SK-N-SH (cell line): ENCODE results near the gene SLFN14. TPM values are rescaled to one million over a fixed set of nuclear protein-coding genes. Genes with fewer than 3 reads are reported as not detected.
A peak's percentile ranks its signal among the peaks of the same experiment; 100 is the strongest.

Source experiments
- CTCF ChIA-PET: fragments of 300-600, 350-600 bp; formaldehyde crosslinking; extraction: SDS; loops from one replicate; lab custom pipeline; 2021; lab: Yijun Ruan, JAX
- POLR2A ChIA-PET: fragments of 350-600 bp; sonication (Branson Sonifier 250); formaldehyde crosslinking; extraction: SDS; loops from one replicate; lab custom pipeline; 2020; ENCODE audit warnings: antibody characterized with exemption, inconsistent platforms; lab: Yijun Ruan, JAX
- DNase-seq: peaks from one replicate; pipeline ENCODE4 v3.0.0; 2012
- H2AFZ ChIP-seq: fragments of 200-600 bp; sonication (generic); 2 replicates; pipeline ENCODE4 v1.8.1; 2016; ENCODE audit warnings: antibody characterized with exemption, mild to moderate bottlenecking, low read depth
- H3F3A ChIP-seq: fragments of 200-600 bp; sonication (generic); replicated peaks from 2 replicates; pipeline ENCODE3; 2016; ENCODE audit warnings: antibody characterized with exemption, mild to moderate bottlenecking; ENCODE audit not compliant: insufficient read depth
- H3K27ac ChIP-seq, 2 experiments: fragments of 200-500 bp in 1 of 2; fragments of 200-600 bp in 1 of 2; sonication (Bioruptor generic) in 1 of 2; sonication (generic), shearing (Covaris generic) in 1 of 2; 2 replicates each; pipeline versions ENCODE4 v1.5.1 to v1.6.1; 2014 to 2016; ENCODE audit warnings: low read depth in 2 of 2, inconsistent platforms in 1 of 2, low read length in 1 of 2, mild to moderate bottlenecking in 1 of 2, mixed read lengths in 1 of 2
- H3K27me3 ChIP-seq: fragments of 200-600 bp; sonication (generic), shearing (Covaris generic); 2 replicates; pipeline ENCODE4 v1.6.1; 2016; ENCODE audit warnings: mixed run types; ENCODE audit not compliant: insufficient read depth
- H3K36me3 ChIP-seq, 2 experiments: fragments of 200-500 bp in 1 of 2; fragments of 200-600 bp in 1 of 2; sonication (Bioruptor generic) in 1 of 2; sonication (generic) in 1 of 2; replicated peaks in 1 of 2; 2 replicates each; pipeline versions ENCODE3 to v1.5.1; 2014 to 2016; ENCODE audit warnings: low read length in 1 of 2, mild to moderate bottlenecking in 1 of 2; ENCODE audit not compliant: insufficient read depth in 2 of 2, control insufficient read depth in 1 of 2
- H3K4me1 ChIP-seq, 2 experiments: fragments of 200-500 bp in 1 of 2; fragments of 200-600 bp in 1 of 2; sonication (Bioruptor generic) in 1 of 2; sonication (generic), shearing (Covaris generic) in 1 of 2; 2 replicates each; pipeline versions ENCODE4 v1.5.1 to v1.6.1; 2014 to 2016; ENCODE audit warnings: low read depth in 1 of 2, low read length in 1 of 2, mixed run types in 1 of 2; ENCODE audit not compliant: insufficient read depth in 2 of 2, control insufficient read depth in 1 of 2
- H3K4me2 ChIP-seq: fragments of 200-600 bp; sonication (generic), shearing (Covaris generic); 2 replicates; pipeline ENCODE4 v1.6.1; 2017; ENCODE audit warnings: mixed run types
- H3K4me3 ChIP-seq, 2 experiments: fragments of 200-500 bp in 1 of 2; fragments of 200-600 bp in 1 of 2; sonication (Bioruptor generic) in 1 of 2; sonication (generic), shearing (Covaris generic) in 1 of 2; 2 replicates each; pipeline versions ENCODE4 v1.5.1 to v1.8.1; 2014 to 2016; ENCODE audit warnings: low read depth in 2 of 2, inconsistent platforms in 1 of 2, low read length in 1 of 2, mild to moderate bottlenecking in 1 of 2, mixed read lengths in 1 of 2, moderate library complexity in 1 of 2
- H3K79me2 ChIP-seq: fragments of 200-600 bp; sonication (generic); 2 replicates; pipeline ENCODE4 v1.8.1; 2017; ENCODE audit warnings: mild to moderate bottlenecking; ENCODE audit not compliant: insufficient read depth
- H3K9ac ChIP-seq: fragments of 200-600 bp; sonication (generic); 2 replicates; pipeline ENCODE4 v1.6.1; 2017; ENCODE audit warnings: mixed run types
- H3K9me2 ChIP-seq: fragments of 200-600 bp; sonication (generic); 2 replicates; pipeline ENCODE4 v1.6.1; 2017; ENCODE audit warnings: mixed run types
- H3K9me3 ChIP-seq: fragments of 200-600 bp; sonication (generic); 2 replicates; pipeline ENCODE4 v1.6.1; 2017; ENCODE audit warnings: mixed run types, mild to moderate bottlenecking, moderate library complexity
- H4K20me1 ChIP-seq: fragments of 200-600 bp; sonication (generic); 2 replicates; pipeline ENCODE4 v1.6.1; 2017; ENCODE audit warnings: mild to moderate bottlenecking, mixed run types; ENCODE audit not compliant: insufficient read depth
- CHD2 ChIP-seq: fragments of 150-350 bp; IDR thresholded peaks from 2 replicates; pipeline ENCODE4 v1.6.1; 2018; ENCODE audit warnings: low read length; ENCODE audit not compliant: partially characterized antibody
- CTCF ChIP-seq: fragments of 200-600 bp; sonication (generic); IDR thresholded peaks from 2 replicates; pipeline ENCODE4 v1.6.1; 2017; ENCODE audit warnings: antibody characterized with exemption, mild to moderate bottlenecking, moderate library complexity
- FOXJ3 ChIP-seq: sonication (generic); formaldehyde crosslinking; IDR thresholded peaks from 2 replicates; pipeline ENCODE4 v1.5.1; 2020; ENCODE audit warnings: mild to moderate bottlenecking, missing genetic modification reagents
- FOXM1 ChIP-seq: IDR thresholded peaks from 2 replicates; pipeline ENCODE4 v1.4.0; 2012; ENCODE audit warnings: low read depth, mild to moderate bottlenecking
- JUND ChIP-seq: IDR thresholded peaks from 2 replicates; pipeline ENCODE4 v1.4.0; 2012
- MAX ChIP-seq: IDR thresholded peaks from 2 replicates; pipeline ENCODE4 v1.4.0; 2012; ENCODE audit warnings: low read depth
- MEF2A ChIP-seq: IDR thresholded peaks from 2 replicates; pipeline ENCODE4 v1.4.0; 2012; ENCODE audit warnings: low read depth, borderline replicate concordance
- POLR2AphosphoS5 ChIP-seq: IDR thresholded peaks from 2 replicates; pipeline ENCODE4 v1.6.1; 2012; ENCODE audit warnings: low read depth, low read length
- RAD21 ChIP-seq: IDR thresholded peaks from 2 replicates; pipeline ENCODE4 v1.6.1; 2012; ENCODE audit warnings: mild to moderate bottlenecking, low read length
- RFX5 ChIP-seq: IDR thresholded peaks from 2 replicates; pipeline ENCODE4 v1.6.1; 2012; ENCODE audit warnings: mild to moderate bottlenecking, improper control_type of control experiment, low read length
- RXRA ChIP-seq: IDR thresholded peaks from 2 replicates; pipeline ENCODE4 v1.4.0; 2012; ENCODE audit warnings: low read depth, mild to moderate bottlenecking, borderline replicate concordance
- TAF1 ChIP-seq: IDR thresholded peaks from 2 replicates; pipeline ENCODE4 v1.6.1; 2012; ENCODE audit warnings: low read depth, mild to moderate bottlenecking, low read length, moderate library complexity, borderline replicate concordance
- TCF12 ChIP-seq: IDR thresholded peaks from 2 replicates; pipeline ENCODE4 v1.4.0; 2012
- USF2 ChIP-seq: fragments of 150-350 bp; IDR thresholded peaks from 2 replicates; pipeline ENCODE4 v1.6.1; 2017; ENCODE audit warnings: antibody characterized with exemption, low read length, low read depth, borderline replicate concordance
- ZBTB33 ChIP-seq: IDR thresholded peaks from 2 replicates; pipeline ENCODE4 v1.4.0; 2012; ENCODE audit warnings: low read depth, borderline replicate concordance
- WGBS: methylation state at CpG from one replicate; pipeline ENCODE4 v1.1.6; 2017; ENCODE audit warnings: low lambda C conversion rate; 5-methylcytosine and 5-hydroxymethylcytosine counted together
- polyA plus RNA-seq, 3 experiments: library from polyadenylated mRNA; depleted of rRNA; stranded (reverse); fragments of >200 nt; gene quantifications; 2 replicates each; pipeline ENCODE4 v1.2.3, GENCODE V29; 2012

SLFN14 gene
- polyA plus RNA-seq, 1 of the 3 experiments (the other 2 are of a cell fraction): not detected

- CTCF ChIA-PET: interaction anchor here (1.1 to 3.6 kb wide), 3 partner anchors 16 to 151 kb away, joined by 3 to 19 read pairs (median 4); no protein-coding TSS in a partner anchor
- TF ChIP-seq CTCF: peak; percentile 18; the same call in 1 of the 2 replicates
- TF ChIP-seq TCF12: no peak
- Histone ChIP-seq H3K36me3 (peaks cover 68 to 82% of the 10 kb centered on the region in 2 experiments), H3K27me3 (no peaks in the 10 kb centered on the region), H3K9me2 (no peaks in the 10 kb centered on the region), H3K9me3 (no peaks in the 10 kb centered on the region), H3K4me1 (no peaks in the 10 kb centered on the region), H3K4me3 (no peak overlapping the region), H3K27ac (no peak overlapping the region), H4K20me1 (peaks cover 37% of the 10 kb centered on the region), H3F3A (no peaks in the 10 kb centered on the region), H3K79me2 (peaks cover 94% of the 10 kb centered on the region), H2AFZ (no peak overlapping the region), H3K4me2 (no peak overlapping the region), H3K9ac (no peak overlapping the region)
- WGBS: 98% methylated on average over 37 of the region's 54 CpGs
- DNase-seq: peak; percentile 26
- POLR2A ChIA-PET: no interaction called here
These were observed 36.1 kb upstream of the SLFN14 start for GRCh38 chr17:35596530-35597233.

- Histone ChIP-seq H3K36me3 (peaks cover 69 to 81% of the 10 kb centered on the region in 2 experiments), H3K4me3 (no peak overlapping the region), H3K9me3 (no peaks in the 10 kb centered on the region), H3K4me1 (no peaks in the 10 kb centered on the region), H3F3A (no peaks in the 10 kb centered on the region), H2AFZ (no peak overlapping the region), H3K9me2 (no peaks in the 10 kb centered on the region), H3K27me3 (no peaks in the 10 kb centered on the region), H3K9ac (no peak overlapping the region), H3K27ac (no peak overlapping the region), H3K4me2 (no peak overlapping the region), H4K20me1 (peaks cover 43% of the 10 kb centered on the region), H3K79me2 (peaks cover 94% of the 10 kb centered on the region)
- no peak for TF ChIP-seq USF2
- no peak for TF ChIP-seq MAX
- no peak for TF ChIP-seq MEF2A
- no peak for TF ChIP-seq FOXM1
- TF ChIP-seq RAD21: no peak
- no peak for TF ChIP-seq JUND
- no peak for TF ChIP-seq FOXJ3 (CRISPR knock-in tag)
- no peak for TF ChIP-seq ZBTB33
- no peak for TF ChIP-seq POLR2AphosphoS5
- TF ChIP-seq RXRA: no peak
- TF ChIP-seq RFX5: no peak
- no peak for TF ChIP-seq CHD2
- no peak for TF ChIP-seq TAF1
- 97% methylated on average over 4 of the region's 4 CpGs for WGBS
- ChIA-PET POLR2A (no interaction called here), CTCF (interaction anchor here (1.8 to 3.6 kb wide), 3 partner anchors 17 to 168 kb away, joined by 4 to 19 read pairs (median 11); no protein-coding TSS in a partner anchor)
- DNase-seq: no peak
These were observed 35.5 kb upstream of the SLFN14 start for GRCh38 chr17:35596072-35596471.
